Neuronal stem cell (in vitro differentiated cells): ENCODE measurements around the gene ADK.
A peak's percentile ranks its signal among the peaks of the same experiment; 100 is the strongest.

Experiments
- DNase-seq: peaks from one replicate; pipeline ENCODE4 v3.0.0-alpha.2; 2013; ENCODE audit warnings: low spot score
- H2AFZ ChIP-seq: one replicate; pipeline ENCODE4 v1.6.1; 2013; ENCODE audit warnings: mild to moderate bottlenecking, low read length, inconsistent platforms
- H2AK5ac ChIP-seq: 2 replicates; pipeline ENCODE4 v1.6.1; 2013; ENCODE audit warnings: low read depth, mild to moderate bottlenecking, inconsistent platforms, low read length, moderate library complexity, mixed read lengths
- H2BK120ac ChIP-seq: 2 replicates; pipeline ENCODE4 v1.6.1; 2013; ENCODE audit warnings: low read depth, mild to moderate bottlenecking, inconsistent platforms, low read length, moderate library complexity, mixed read lengths
- H2BK12ac ChIP-seq: one replicate; pipeline ENCODE4 v1.6.1; 2013; ENCODE audit warnings: low read length, inconsistent platforms
- H2BK15ac ChIP-seq: 2 replicates; pipeline ENCODE4 v1.6.1; 2013; ENCODE audit warnings: mild to moderate bottlenecking, low read length, inconsistent platforms, mixed read lengths
- H2BK5ac ChIP-seq: one replicate; pipeline ENCODE4 v1.6.1; 2013; ENCODE audit warnings: inconsistent platforms, mild to moderate bottlenecking, low read length, moderate library complexity
- H3K14ac ChIP-seq: one replicate; pipeline ENCODE4 v1.6.1; 2013; ENCODE audit warnings: low read length, inconsistent platforms
- H3K18ac ChIP-seq: 2 replicates; pipeline ENCODE4 v1.6.1; 2013; ENCODE audit warnings: low read length, inconsistent platforms
- H3K23ac ChIP-seq: 2 replicates; pipeline ENCODE4 v1.6.1; 2013; ENCODE audit warnings: low read depth, mild to moderate bottlenecking, mixed read lengths, low read length, inconsistent platforms; ENCODE audit not compliant: poor library complexity
- H3K27ac ChIP-seq: replicated peaks from 3 replicates; pipeline ENCODE4 v1.5.1; 2013; ENCODE audit warnings: low read length, inconsistent platforms
- H3K27me3 ChIP-seq, 3 experiments: 2 replicates each; pipeline ENCODE4 v1.6.1; 2013; ENCODE audit warnings: low read length in 3 of 3, mild to moderate bottlenecking in 2 of 3, inconsistent platforms in 1 of 3, low read depth in 1 of 3, mixed read lengths in 1 of 3, moderate library complexity in 1 of 3; ENCODE audit not compliant: control insufficient read depth in 3 of 3, insufficient read depth in 3 of 3
- H3K36me3 ChIP-seq, 2 donors: replicated peaks in 1 of 2; 2 replicates each; pipeline ENCODE4 v1.6.1; 2013; ENCODE audit warnings: low read length in 2 of 2; ENCODE audit not compliant: control insufficient read depth in 2 of 2, insufficient read depth in 2 of 2
- H3K4ac ChIP-seq: 2 replicates; pipeline ENCODE4 v1.6.1; 2013; ENCODE audit warnings: inconsistent platforms, mild to moderate bottlenecking, low read length, moderate library complexity
- H3K4me1 ChIP-seq, 2 donors: 1 replicate in 1 of 2; 2 replicates in 1 of 2; pipeline ENCODE4 v1.6.1; 2013; ENCODE audit warnings: low read length in 2 of 2, low read depth in 1 of 2; ENCODE audit not compliant: control insufficient read depth in 2 of 2, insufficient read depth in 1 of 2
- H3K4me2 ChIP-seq: one replicate; pipeline ENCODE4 v1.6.1; 2013; ENCODE audit warnings: mild to moderate bottlenecking, low read length, inconsistent platforms; ENCODE audit not compliant: insufficient read depth, poor library complexity, severe bottlenecking
- H3K4me3 ChIP-seq, 2 donors: 2 replicates each; pipeline ENCODE4 v1.5.1; 2013; ENCODE audit warnings: low read length in 2 of 2, mild to moderate bottlenecking in 2 of 2, inconsistent platforms in 1 of 2, moderate library complexity in 1 of 2
- H3K79me1 ChIP-seq: one replicate; pipeline ENCODE4 v1.6.1; 2013; ENCODE audit warnings: low read depth, mild to moderate bottlenecking, inconsistent platforms, low read length, moderate library complexity
- H3K9ac ChIP-seq: one replicate; pipeline ENCODE4 v1.6.1; 2013; ENCODE audit warnings: mild to moderate bottlenecking, low read depth, low read length, inconsistent platforms; ENCODE audit not compliant: poor library complexity
- H3K9me3 ChIP-seq, 2 donors: replicated peaks in 1 of 2; 2 replicates each; pipeline versions ENCODE3 to v1.6.1; 2013; ENCODE audit warnings: low read length in 2 of 2, mild to moderate bottlenecking in 2 of 2, inconsistent platforms in 1 of 2, low read depth in 1 of 2, mixed read lengths in 1 of 2, moderate library complexity in 1 of 2; ENCODE audit not compliant: control insufficient read depth in 2 of 2, insufficient read depth in 1 of 2
- H4K8ac ChIP-seq: one replicate; pipeline ENCODE4 v1.6.1; 2013; ENCODE audit warnings: low read depth, mild to moderate bottlenecking, inconsistent platforms, low read length, moderate library complexity
- H4K91ac ChIP-seq: one replicate; pipeline ENCODE4 v1.6.1; 2013; ENCODE audit warnings: low read length, low read depth, mild to moderate bottlenecking, inconsistent platforms; ENCODE audit not compliant: poor library complexity
- WGBS, 2 donors: extraction: QIAGEN DNeasy Blood & Tissue Kit; methylation state at CpG; one replicate each; pipeline ENCODE4 v1.1.7; 2013; ENCODE audit warnings: missing lambda C conversion rate in 2 of 2, mixed read lengths in 1 of 2; ENCODE audit not compliant: insufficient read length in 2 of 2, insufficient replicate concordance in 1 of 2; ENCODE audit errors: extremely low coverage in 2 of 2; 5-methylcytosine and 5-hydroxymethylcytosine counted together

The ADK gene

GRCh38 chr10:74207691-74208480, 56.9 kb downstream of the ADK start:
- peak overlapping the region; percentile 95 for H3K4ac ChIP-seq

GRCh38 chr10:74208997-74209396, 58.0 kb downstream of the ADK start:
- no peak overlapping the region for H3K23ac ChIP-seq
- no peak for DNase-seq

More at GRCh38 chr10:74207691-74208480, 56.9 kb downstream of the ADK start:
- peak overlapping the region; percentile 97 for H3K23ac ChIP-seq
- H2AFZ ChIP-seq, result no peak overlapping the region
- peak overlapping the region; percentile 54 for H2BK120ac ChIP-seq
- no peak overlapping the region for H3K14ac ChIP-seq
- no peak overlapping the region for H3K4me3 ChIP-seq
- no peak overlapping the region for H3K4me2 ChIP-seq
- no peak overlapping the region for H4K91ac ChIP-seq
- DNase-seq, result peak; percentile 3
- H3K27ac ChIP-seq, result no peak overlapping the region
- peaks cover 0 to 4% of the 10 kb centered on the region in 2 donors for H3K4me1 ChIP-seq
- H3K36me3 ChIP-seq, result peaks cover 4 to 13% of the 10 kb centered on the region in 2 donors
- H4K8ac ChIP-seq, result peak overlapping the region; percentile 65
- H2AK5ac ChIP-seq, result peak overlapping the region; percentile 96
- no CpG with 5 or more reads among the region's 7 CpGs for WGBS, 2 donors
- H2BK15ac ChIP-seq, result no peak overlapping the region
- no peak overlapping the region for H2BK5ac ChIP-seq
- no peak overlapping the region for H3K9ac ChIP-seq
- H2BK12ac ChIP-seq, result no peak overlapping the region
- H3K27me3 ChIP-seq, result no peaks in the 10 kb centered on the region
- no peaks in the 10 kb centered on the region for H3K9me3 ChIP-seq
- peaks cover 6% of the 10 kb centered on the region for H3K79me1 ChIP-seq
- H3K18ac ChIP-seq, result peak overlapping the region; percentile 85

GRCh38 chr10:74213019-74213418, 62.0 kb downstream of the ADK start:
- peaks cover 0 to 3% of the 10 kb centered on the region in 2 donors for H3K36me3 ChIP-seq
- no peak overlapping the region for H2AK5ac ChIP-seq
- peaks cover 0 to 10% of the 10 kb centered on the region in 2 donors for H3K9me3 ChIP-seq
- H2AFZ ChIP-seq, result no peak overlapping the region
- no peak overlapping the region for H3K27ac ChIP-seq
- no peaks in the 10 kb centered on the region for H3K79me1 ChIP-seq
- no peak overlapping the region for H2BK15ac ChIP-seq
- H3K27me3 ChIP-seq, result no peaks in the 10 kb centered on the region
- no peak overlapping the region for H3K18ac ChIP-seq
- H2BK5ac ChIP-seq, result no peak overlapping the region
- no peak overlapping the region for H3K9ac ChIP-seq
- no peak for DNase-seq
- H3K4me3 ChIP-seq, result peak overlapping the region in 1 of 2 donors; percentile 44
- no peak overlapping the region for H3K4me2 ChIP-seq
- H3K4me1 ChIP-seq, result peaks cover 0 to under 1% of the 10 kb centered on the region in 2 donors
- no peak overlapping the region for H2BK12ac ChIP-seq
- no peak overlapping the region for H4K91ac ChIP-seq
- no peak overlapping the region for H2BK120ac ChIP-seq
- H4K8ac ChIP-seq, result no peak overlapping the region
- H3K14ac ChIP-seq, result no peak overlapping the region
- H3K4ac ChIP-seq, result no peak overlapping the region
- no CpG with 5 or more reads among the region's 2 CpGs for WGBS, 2 donors
- no peak overlapping the region for H3K23ac ChIP-seq

More at GRCh38 chr10:74208997-74209396, 58.0 kb downstream of the ADK start:
- Histone ChIP-seq H3K79me1 (peaks cover 6% of the 10 kb centered on the region), H3K9ac (no peak overlapping the region), H2BK15ac (no peak overlapping the region), H2BK5ac (no peak overlapping the region), H3K36me3 (peaks cover 4 to 10% of the 10 kb centered on the region in 2 donors), H3K4me2 (no peak overlapping the region), H3K9me3 (no peaks in the 10 kb centered on the region), H3K27me3 (no peaks in the 10 kb centered on the region), H2AK5ac (no peak overlapping the region), H2BK12ac (no peak overlapping the region), H3K18ac (no peak overlapping the region), H2BK120ac (no peak overlapping the region), H3K4me1 (peaks cover 0 to 4% of the 10 kb centered on the region in 2 donors), H3K4me3 (no peak overlapping the region), H4K8ac (no peak overlapping the region), H4K91ac (no peak overlapping the region), H3K4ac (no peak overlapping the region), H3K14ac (no peak overlapping the region), H3K27ac (no peak overlapping the region), H2AFZ (no peak overlapping the region)
- WGBS, 2 donors, result no CpG with 5 or more reads among the region's 3 CpGs

GRCh38 chr10:74213571-74214162, 62.6 kb downstream of the ADK start:
- no peaks in the 10 kb centered on the region for H3K27me3 ChIP-seq
- no peak overlapping the region for H4K8ac ChIP-seq
- no peaks in the 10 kb centered on the region for H3K4me1 ChIP-seq
- no peak overlapping the region for H2BK15ac ChIP-seq
- no peak overlapping the region for H3K27ac ChIP-seq
- H2BK120ac ChIP-seq, result no peak overlapping the region
- no peak overlapping the region for H3K23ac ChIP-seq
- H4K91ac ChIP-seq, result no peak overlapping the region
- no CpG with 5 or more reads among the region's 3 CpGs for WGBS, 2 donors
- no peak overlapping the region for H3K4me2 ChIP-seq
- no peak overlapping the region for H2BK12ac ChIP-seq
- no peaks in the 10 kb centered on the region for H3K79me1 ChIP-seq
- H3K9ac ChIP-seq, result no peak overlapping the region
- no peak overlapping the region for H2BK5ac ChIP-seq
- no peak overlapping the region for H3K4ac ChIP-seq
- peaks cover 0 to 10% of the 10 kb centered on the region in 2 donors for H3K9me3 ChIP-seq
- no peak overlapping the region for H3K14ac ChIP-seq
- H3K36me3 ChIP-seq, result peaks cover 0 to 3% of the 10 kb centered on the region in 2 donors
- no peak overlapping the region for H3K18ac ChIP-seq
- no peak for DNase-seq
- no peak overlapping the region for H3K4me3 ChIP-seq
- no peak overlapping the region for H2AFZ ChIP-seq
- no peak overlapping the region for H2AK5ac ChIP-seq
